Bronchial epithelial cell (primary cell): ENCODE data around the gene RALA. TPM values are rescaled to one million over a fixed set of nuclear protein-coding genes. Genes with fewer than 3 reads are reported as not detected.

Source experiments
- DNase-seq: peaks from one replicate; pipeline ENCODE4 v3.0.0-alpha.2; 2010; ENCODE audit warnings: low read depth
- FAIRE-seq: peaks from 2 replicates; lab custom pipeline; 2011; peaks lifted over from hg19 to GRCh38; lab: Jason Lieb, UNC
- H3K27me3 ChIP-seq: 2 replicates; pipeline ENCODE4 v1.5.1; 2011; ENCODE audit warnings: low read length; ENCODE audit not compliant: control insufficient read depth, insufficient read depth
- H3K36me3 ChIP-seq: 2 replicates; pipeline ENCODE4 v1.5.1; 2011; ENCODE audit warnings: low read length; ENCODE audit not compliant: control insufficient read depth, insufficient read depth
- H3K4me3 ChIP-seq: 2 replicates; pipeline ENCODE4 v1.5.1; 2011; ENCODE audit warnings: mild to moderate bottlenecking, low read depth, low read length, control low read depth
- CTCF ChIP-seq: IDR thresholded peaks from 2 replicates; pipeline ENCODE4 v1.5.1; 2011; ENCODE audit warnings: mild to moderate bottlenecking, moderate library complexity, low read length, control low read depth, inconsistent platforms; ENCODE audit not compliant: insufficient read depth, severe bottlenecking
- total RNA-seq: library from RNA; depleted of rRNA; stranded (reverse); fragments of >200 nt; gene quantifications from 2 replicates; pipeline ENCODE4 v1.2.1, GENCODE V29; 2014

The RALA gene
- total RNA-seq, 1 donor from 2014 or later: 15.3 TPM

DNA sequence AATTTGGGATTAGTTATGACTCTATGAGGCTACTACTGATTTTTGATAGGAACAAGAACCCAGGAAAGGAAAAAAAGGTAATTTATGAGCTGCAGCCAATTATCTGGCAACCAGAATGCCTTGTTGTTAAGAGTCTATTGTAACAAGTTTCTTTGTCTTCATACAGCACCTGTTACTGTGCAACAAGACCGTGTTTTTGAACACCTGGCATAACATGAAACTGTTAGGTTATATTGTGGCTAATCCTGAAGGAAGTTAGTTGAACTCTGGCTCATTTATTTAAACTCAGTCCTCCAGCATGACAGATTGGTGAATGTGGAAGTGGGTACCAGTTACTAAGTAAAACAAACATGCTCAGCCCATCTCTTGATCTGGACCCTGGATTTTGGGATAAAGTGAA is 33.0 kb downstream of the RALA start:
- DNase-seq (no peak), FAIRE-seq (peak; percentile 75)
- Histone ChIP-seq H3K36me3 (no peaks in the 10 kb centered on the region), H3K4me3 (no peak overlapping the region), H3K27me3 (no peaks in the 10 kb centered on the region)
- no peak for TF ChIP-seq CTCF

DNA sequence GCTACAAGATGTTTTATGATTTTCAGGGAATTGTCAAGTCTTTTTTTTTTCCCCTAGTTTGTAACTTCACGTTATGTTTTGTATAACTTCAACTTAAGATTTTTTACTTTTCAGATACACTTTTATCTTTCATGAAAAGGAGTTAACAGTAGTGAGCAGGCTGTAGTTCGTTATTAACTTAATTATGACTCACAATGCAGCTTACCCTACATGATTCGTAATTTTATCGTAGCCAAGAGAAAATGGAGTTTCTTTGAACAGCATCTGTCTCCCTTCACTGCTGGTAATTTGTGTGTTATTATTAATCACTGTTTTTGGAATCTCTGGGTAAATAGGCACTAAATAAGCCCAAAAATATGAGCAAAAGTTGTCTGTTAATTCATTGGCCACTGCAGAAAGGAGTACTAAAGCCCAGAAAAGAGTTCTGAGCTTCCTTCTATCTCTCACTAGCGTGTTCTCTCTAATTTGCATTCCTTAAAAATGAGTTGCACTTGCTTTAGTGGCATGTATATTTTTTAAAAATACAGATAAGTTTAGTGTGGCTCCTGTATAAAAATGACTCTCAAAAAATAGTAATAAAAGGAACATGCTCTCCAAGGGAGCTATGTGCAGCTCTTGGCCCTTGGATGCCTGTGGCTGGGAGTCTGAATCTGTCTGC is 36.1 kb downstream of the RALA start:
- Histone ChIP-seq H3K27me3 (no peaks in the 10 kb centered on the region), H3K36me3 (no peaks in the 10 kb centered on the region), H3K4me3 (no peak overlapping the region)
- FAIRE-seq (no peak), DNase-seq (no peak)
- TF ChIP-seq CTCF: no peak

GRCh38 chr7:39661960-39662359 is 38.6 kb downstream of the RALA start:
- FAIRE-seq: no peak
- no peak for DNase-seq
- Histone ChIP-seq H3K4me3 (no peak overlapping the region), H3K27me3 (no peaks in the 10 kb centered on the region), H3K36me3 (peaks cover 1% of the 10 kb centered on the region)
- TF ChIP-seq CTCF: no peak

- Histone ChIP-seq H3K27me3 (no peaks in the 10 kb centered on the region), H3K36me3 (peaks cover 1% of the 10 kb centered on the region), H3K4me3 (no peak overlapping the region)
- no peak for FAIRE-seq
- DNase-seq: no peak
- TF ChIP-seq CTCF: no peak
These were observed 39.9 kb downstream of the RALA start for GRCh38 chr7:39663263-39663662.

GRCh38 chr7:39664057-39664456 is 40.7 kb downstream of the RALA start:
- no peaks in the 10 kb centered on the region for H3K27me3 ChIP-seq
- DNase-seq (no peak), FAIRE-seq (no peak)
- peaks cover 1% of the 10 kb centered on the region for H3K36me3 ChIP-seq
- no peak overlapping the region for H3K4me3 ChIP-seq
- no peak for TF ChIP-seq CTCF

DNA sequence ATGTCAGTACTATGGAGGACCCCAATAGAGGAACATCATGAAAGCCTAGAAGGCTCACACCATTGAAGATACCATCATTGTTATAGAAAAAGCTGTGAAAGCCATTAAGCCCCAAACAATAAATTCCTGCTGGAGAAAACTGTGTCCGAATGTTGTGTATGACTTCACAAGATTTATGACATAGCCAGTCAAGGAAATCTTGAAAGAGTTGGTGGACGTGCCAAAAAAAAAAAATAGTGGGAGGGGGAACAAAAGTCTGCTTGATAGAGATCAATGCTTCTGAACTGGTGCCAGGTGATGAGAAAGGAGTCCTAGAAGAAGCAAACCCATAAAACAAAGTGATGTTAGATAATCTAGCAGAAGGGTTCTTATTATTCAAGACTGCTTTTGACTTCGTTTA is 41.2 kb downstream of the RALA start:
- FAIRE-seq (no peak), DNase-seq (no peak)
- H3K36me3 ChIP-seq: peaks cover 1% of the 10 kb centered on the region
- H3K27me3 ChIP-seq: no peaks in the 10 kb centered on the region
- H3K4me3 ChIP-seq: no peak overlapping the region
- TF ChIP-seq CTCF: no peak
